Osteocyte (in vitro differentiated cells): ENCODE measurements around the gene DTL. TPM values are rescaled to one million over a fixed set of nuclear protein-coding genes. Genes with fewer than 3 reads are reported as not detected.
A peak's percentile ranks its signal among the peaks of the same experiment; 100 is the strongest.

Experiments used
- DNase-seq: peaks from one replicate; pipeline ENCODE4 v3.0.0; 2021; ENCODE audit warnings: mixed read lengths; ENCODE audit not compliant: unreplicated experiment; ENCODE audit errors: extremely low spot score
- H3K27ac Mint-ChIP-seq: one replicate; pipeline ENCODE4 v1.8.0; 2021; ENCODE audit warnings: mild to moderate bottlenecking, mixed read lengths; ENCODE audit not compliant: unreplicated experiment
- H3K27me3 Mint-ChIP-seq: one replicate; pipeline ENCODE4 v1.8.0; 2021; ENCODE audit warnings: mixed read lengths; ENCODE audit not compliant: unreplicated experiment
- H3K36me3 Mint-ChIP-seq: one replicate; pipeline ENCODE4 v1.8.0; 2021; ENCODE audit warnings: mixed read lengths; ENCODE audit not compliant: unreplicated experiment
- H3K4me1 Mint-ChIP-seq: one replicate; pipeline ENCODE4 v1.8.0; 2021; ENCODE audit warnings: mixed read lengths; ENCODE audit not compliant: unreplicated experiment
- H3K4me3 Mint-ChIP-seq: one replicate; pipeline ENCODE4 v1.8.0; 2021; ENCODE audit warnings: mild to moderate bottlenecking, moderate library complexity, mixed read lengths; ENCODE audit not compliant: unreplicated experiment
- H3K9me3 Mint-ChIP-seq: one replicate; pipeline ENCODE4 v1.8.0; 2021; ENCODE audit warnings: mixed read lengths; ENCODE audit not compliant: unreplicated experiment
- CTCF ChIP-seq: fragments of 200-600 bp; sonication (generic); IDR thresholded peaks from 2 replicates; pipeline ENCODE4 v1.5.0; 2021; ENCODE audit warnings: antibody characterized with exemption, mild to moderate bottlenecking, moderate library complexity
- total RNA-seq: library from RNA; stranded (reverse); gene quantifications from 2 replicates; pipeline ENCODE4 v1.2.1, GENCODE V29; 2021

DTL gene
- total RNA-seq, 1 donor from 2014 or later: 6.7 TPM

- peaks cover 1% of the 10 kb centered on the region for H3K36me3 Mint-ChIP-seq
- peak overlapping the region; percentile 42 for H3K27ac Mint-ChIP-seq
- no peaks in the 10 kb centered on the region for H3K9me3 Mint-ChIP-seq
- no peak overlapping the region for H3K4me3 Mint-ChIP-seq
- TF ChIP-seq CTCF: no peak
- H3K4me1 Mint-ChIP-seq: peaks cover 59% of the 10 kb centered on the region
- no peak for DNase-seq
- no peaks in the 10 kb centered on the region for H3K27me3 Mint-ChIP-seq
These were observed 2.4 kb downstream of the DTL start for GRCh38 chr1:212037900-212038299.

GRCh38 chr1:212039622-212040021 lies 4.1 kb downstream of the DTL start:
- TF ChIP-seq CTCF: no peak
- H3K9me3 Mint-ChIP-seq: no peaks in the 10 kb centered on the region
- no peak for DNase-seq
- no peaks in the 10 kb centered on the region for H3K27me3 Mint-ChIP-seq
- no peak overlapping the region for H3K4me3 Mint-ChIP-seq
- H3K27ac Mint-ChIP-seq: peak overlapping the region; percentile 34
- peaks cover 45% of the 10 kb centered on the region for H3K4me1 Mint-ChIP-seq
- no peaks in the 10 kb centered on the region for H3K36me3 Mint-ChIP-seq

GRCh38 chr1:212040629-212041412 lies 5.3 kb downstream of the DTL start:
- peak overlapping the region; percentile 42 for H3K27ac Mint-ChIP-seq
- H3K27me3 Mint-ChIP-seq: no peaks in the 10 kb centered on the region
- no peaks in the 10 kb centered on the region for H3K9me3 Mint-ChIP-seq
- peaks cover 45% of the 10 kb centered on the region for H3K4me1 Mint-ChIP-seq
- no peak for TF ChIP-seq CTCF
- DNase-seq: no peak
- H3K36me3 Mint-ChIP-seq: no peaks in the 10 kb centered on the region
- H3K4me3 Mint-ChIP-seq: peak overlapping the region; percentile 44

GRCh38 chr1:212042436-212042835 lies 6.9 kb downstream of the DTL start:
- H3K36me3 Mint-ChIP-seq: no peaks in the 10 kb centered on the region
- peak overlapping the region; percentile 80 for H3K27ac Mint-ChIP-seq
- H3K9me3 Mint-ChIP-seq: no peaks in the 10 kb centered on the region
- no peak overlapping the region for H3K4me3 Mint-ChIP-seq
- no peaks in the 10 kb centered on the region for H3K27me3 Mint-ChIP-seq
- TF ChIP-seq CTCF: no peak
- peaks cover 31% of the 10 kb centered on the region for H3K4me1 Mint-ChIP-seq
- DNase-seq: no peak

GRCh38 chr1:212044851-212045250 lies 9.3 kb downstream of the DTL start:
- Mint-ChIP-seq H3K9me3 (no peaks in the 10 kb centered on the region), H3K27me3 (no peaks in the 10 kb centered on the region), H3K4me1 (peaks cover 22% of the 10 kb centered on the region), H3K4me3 (no peak overlapping the region), H3K36me3 (no peaks in the 10 kb centered on the region), H3K27ac (no peak overlapping the region)
- DNase-seq: no peak
- TF ChIP-seq CTCF: no peak
